ENCODE data around the gene C16orf90.

DNA sequence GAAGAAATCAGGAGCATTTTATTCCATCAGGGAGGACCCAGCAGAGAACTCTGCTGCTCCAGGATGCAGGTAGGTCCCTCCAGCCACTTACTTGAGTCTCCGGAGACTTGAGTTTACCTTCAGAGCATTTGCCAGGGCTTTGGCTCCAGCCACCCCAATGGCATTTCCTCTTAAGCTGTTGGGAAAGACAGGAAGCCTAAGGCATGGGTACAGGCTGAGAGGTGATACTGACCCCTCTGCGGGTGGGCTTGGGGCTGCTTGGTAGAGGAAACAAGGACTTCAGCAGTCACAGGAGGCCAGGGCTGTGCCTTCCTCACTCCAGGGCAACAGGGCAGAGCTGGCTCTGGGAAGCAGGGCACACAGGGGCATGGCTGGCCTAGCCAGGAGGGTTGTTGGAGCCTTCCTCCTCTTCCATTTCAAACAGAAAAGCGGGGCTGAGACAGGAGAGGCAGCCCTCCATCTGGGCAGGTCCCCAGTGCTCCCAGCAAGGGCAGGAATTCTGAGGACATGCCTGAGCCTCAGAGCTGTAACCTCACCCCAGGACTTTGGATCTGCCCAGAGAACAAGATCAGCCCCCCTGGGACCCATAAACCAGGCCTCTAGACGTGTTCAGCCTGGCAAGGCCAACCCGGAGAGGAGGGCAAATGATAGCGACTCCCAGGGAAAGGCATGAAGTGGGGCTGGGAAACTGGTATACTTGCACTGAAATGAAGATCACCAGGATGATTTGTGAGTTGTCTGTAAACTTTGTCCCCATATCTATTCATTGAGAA lies 47.5 kb upstream of the C16orf90 start:
- TF ChIP-seq, protein P1, sequence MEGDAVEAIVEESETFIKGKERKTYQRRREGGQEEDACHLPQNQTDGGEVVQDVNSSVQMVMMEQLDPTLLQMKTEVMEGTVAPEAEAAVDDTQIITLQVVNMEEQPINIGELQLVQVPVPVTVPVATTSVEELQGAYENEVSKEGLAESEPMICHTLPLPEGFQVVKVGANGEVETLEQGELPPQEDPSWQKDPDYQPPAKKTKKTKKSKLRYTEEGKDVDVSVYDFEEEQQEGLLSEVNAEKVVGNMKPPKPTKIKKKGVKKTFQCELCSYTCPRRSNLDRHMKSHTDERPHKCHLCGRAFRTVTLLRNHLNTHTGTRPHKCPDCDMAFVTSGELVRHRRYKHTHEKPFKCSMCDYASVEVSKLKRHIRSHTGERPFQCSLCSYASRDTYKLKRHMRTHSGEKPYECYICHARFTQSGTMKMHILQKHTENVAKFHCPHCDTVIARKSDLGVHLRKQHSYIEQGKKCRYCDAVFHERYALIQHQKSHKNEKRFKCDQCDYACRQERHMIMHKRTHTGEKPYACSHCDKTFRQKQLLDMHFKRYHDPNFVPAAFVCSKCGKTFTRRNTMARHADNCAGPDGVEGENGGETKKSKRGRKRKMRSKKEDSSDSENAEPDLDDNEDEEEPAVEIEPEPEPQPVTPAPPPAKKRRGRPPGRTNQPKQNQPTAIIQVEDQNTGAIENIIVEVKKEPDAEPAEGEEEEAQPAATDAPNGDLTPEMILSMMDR (IDR thresholded peaks at IDR 0.05; ENCODE audit: poor library complexity): no peak
- no peak for TF ChIP-seq EZH2 (IDR thresholded peaks at IDR 0.05; ENCODE audit: borderline replicate concordance)
